Left cardiac atrium (tissue), 4 donors: ENCODE data around the gene PFKP. TPM values are rescaled to one million over a fixed set of nuclear protein-coding genes. Genes with fewer than 3 reads are reported as not detected.

Source experiments
- ATAC-seq, 2 donors: fragments of 200-7000 bp; cut with Tn5 transposase; one replicate each; pipeline ENCODE4 v1.9.1; 2020; ENCODE audit warnings: mild to moderate bottlenecking in 2 of 2, moderate library complexity in 2 of 2
- DNase-seq: peaks from one replicate; pipeline ENCODE4 v3.0.0-alpha.2; 2020
- intact Hi-C, 2 donors: fragments of 100-400 bp; cut with DNase I; formaldehyde crosslinking; loops; one replicate each; pipeline versions ENCODE4 v1.14.1 to v1.15.1; 2022 to 2023
- total RNA-seq, 2 donors: library from RNA; stranded (reverse); fragmentation: NEBNext Ultra II Directional; extraction: Animal tissue kit (Norgen Biotek cat#: 25700); gene quantifications; one replicate each; pipeline ENCODE4 v1.2.1, GENCODE V29; 2021
- donor health status: DM: no; HTN: yes; CAD: no.
- donor health status: DM: no; HTN: yes; CAD: no; lungs with severe emphysema.
- donor health status: DM: yes; HTN: yes; CAD: no.
- donor health status: Dilated cardiomyopathy.

The PFKP gene
- total RNA-seq, 2 donors from 2014 or later, result 81.1 to 129 TPM

DNA sequence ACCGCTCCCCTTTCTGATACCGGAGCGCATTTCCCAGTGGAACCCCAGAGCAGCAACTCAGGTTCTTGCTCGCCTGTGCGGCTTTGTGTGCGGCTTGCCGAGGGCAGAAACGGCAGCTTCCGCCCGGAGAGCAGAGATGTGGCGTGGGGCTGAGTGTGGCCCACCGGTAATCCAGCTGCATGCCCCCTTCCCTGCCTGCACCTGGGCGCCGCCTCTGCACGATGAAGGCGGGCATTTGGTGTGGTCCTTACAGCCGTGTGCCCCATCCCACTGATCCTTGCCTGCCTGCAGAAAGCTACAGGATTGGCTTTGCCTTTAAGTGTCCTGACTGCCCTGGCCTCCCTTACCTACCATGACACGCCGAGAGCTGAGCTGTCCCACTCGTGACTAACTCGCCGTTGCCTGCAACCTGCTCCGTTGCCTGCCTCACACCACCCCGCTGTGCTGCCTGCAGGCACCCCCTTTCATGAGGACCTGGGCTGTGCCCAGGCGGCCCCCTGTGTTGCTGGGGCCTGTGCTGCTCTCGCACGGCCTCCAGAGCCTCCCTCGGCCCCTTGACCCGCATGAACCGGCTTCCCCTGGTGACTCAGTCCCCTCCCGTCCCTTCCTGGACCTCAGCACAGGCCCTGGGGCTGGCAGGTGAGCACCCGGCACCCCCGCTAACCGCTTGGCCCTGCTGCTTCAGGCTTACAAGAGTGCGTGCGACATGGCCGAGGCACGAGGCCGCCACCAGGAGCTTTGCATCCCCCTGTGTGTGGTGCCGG is 57.2 kb downstream of the PFKP start:
- no peak for ATAC-seq
- intact Hi-C loops, result no loop called here
- DNase-seq, result no peak

- ATAC-seq (no peak), DNase-seq (no peak)
- intact Hi-C loops, result no loop called here
Measured at GRCh38 chr10:3125527-3126170, 58.3 kb downstream of the PFKP start.

- ATAC-seq, result no peak
- intact Hi-C loops, result no loop called here
- DNase-seq, result no peak
Measured at GRCh38 chr10:3126249-3126648, 58.9 kb downstream of the PFKP start.

DNA sequence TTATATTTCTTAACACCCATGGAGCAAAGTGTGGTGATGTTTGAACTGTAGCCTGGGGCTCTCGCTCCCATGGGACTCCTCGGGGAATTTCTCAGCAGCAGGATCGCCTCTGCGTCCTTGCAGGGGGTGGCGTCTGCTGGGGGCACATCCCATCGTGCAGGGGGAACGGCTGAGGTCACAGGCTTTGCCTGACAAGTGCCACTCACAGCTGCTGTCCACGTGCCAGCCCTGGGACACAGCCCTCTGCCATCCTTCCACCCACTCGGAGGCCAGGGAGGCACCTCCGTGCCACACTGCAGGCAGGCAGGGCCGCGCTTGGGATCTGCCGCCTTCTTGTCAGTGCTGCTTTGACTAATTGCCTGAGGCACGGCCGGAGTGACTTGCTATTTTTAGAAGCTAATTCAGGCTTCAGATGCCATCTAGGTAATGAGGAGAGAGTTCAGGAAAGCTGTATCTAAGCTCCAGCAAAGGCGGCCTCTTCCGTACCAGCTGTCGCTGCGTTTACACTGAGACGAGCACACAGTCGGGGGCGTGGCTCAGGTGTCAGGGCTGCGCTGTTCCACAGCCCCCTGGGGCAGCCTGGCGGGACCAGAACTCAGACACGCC is 59.5 kb downstream of the PFKP start:
- DNase-seq, result no peak
- ATAC-seq, result peak; percentile 72 to 75
- intact Hi-C loops, result no loop called here

- peak in 1 of 2 donors; percentile 23 for ATAC-seq
- DNase-seq, result no peak
- intact Hi-C loops, result no loop called here
Measured at GRCh38 chr10:3127921-3128320, 60.6 kb downstream of the PFKP start.

GRCh38 chr10:3128379-3129130 is 61.2 kb downstream of the PFKP start:
- DNase-seq, result no peak
- ATAC-seq, result no peak
- intact Hi-C loops, result no loop called here

GRCh38 chr10:3129581-3130340 is 62.4 kb downstream of the PFKP start:
- DNase-seq, result no peak
- no peak for ATAC-seq
- intact Hi-C loops, result no loop called here

DNA sequence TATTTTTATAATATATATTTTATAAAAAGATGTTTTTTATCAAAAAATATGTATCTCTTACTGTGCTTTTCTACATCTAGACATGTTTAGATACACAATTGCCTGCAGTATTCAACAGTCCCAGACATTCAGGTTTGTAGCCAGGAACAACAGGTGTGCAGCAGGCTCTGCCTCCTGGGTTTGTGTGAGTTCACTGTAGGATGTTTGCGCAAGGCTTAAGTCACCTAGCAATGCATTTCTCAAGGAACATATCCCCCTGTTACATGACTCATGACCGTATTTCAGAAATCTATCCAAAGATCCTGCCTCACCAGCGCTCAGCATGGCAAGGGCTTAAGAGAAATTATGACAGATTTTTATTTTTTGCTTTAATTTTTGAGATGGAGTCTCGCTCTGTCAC is 63.8 kb downstream of the PFKP start:
- intact Hi-C loops, result no loop called here
- DNase-seq (no peak), ATAC-seq (no peak)

- intact Hi-C loops, result no loop called here
Measured at GRCh38 chr10:3132036-3133025, 65.0 kb downstream of the PFKP start.

DNA sequence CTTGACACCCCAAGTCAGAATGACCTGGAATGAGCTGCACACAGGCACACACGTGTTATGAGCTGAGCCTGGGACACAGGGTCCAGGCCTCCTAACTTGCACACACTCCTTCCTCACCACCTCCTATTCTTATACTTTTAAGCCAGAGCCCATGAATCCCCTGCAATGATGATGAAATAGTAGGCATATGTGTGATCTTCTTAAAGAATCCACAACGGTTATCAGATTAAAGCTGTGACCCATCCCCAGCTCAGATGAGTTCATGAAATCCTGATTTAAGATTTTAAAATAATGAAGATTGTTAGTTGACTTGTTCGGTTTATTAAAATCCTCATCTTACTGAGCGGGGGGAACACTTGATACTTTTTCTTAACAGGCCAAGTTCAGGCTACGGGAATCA is 66.6 kb downstream of the PFKP start:
- ATAC-seq, result no peak
- DNase-seq, result no peak
- intact Hi-C loops, result no loop called here

More at GRCh38 chr10:3132036-3133025, 65.0 kb downstream of the PFKP start:
- no peak for DNase-seq
- ATAC-seq, result no peak

DNA sequence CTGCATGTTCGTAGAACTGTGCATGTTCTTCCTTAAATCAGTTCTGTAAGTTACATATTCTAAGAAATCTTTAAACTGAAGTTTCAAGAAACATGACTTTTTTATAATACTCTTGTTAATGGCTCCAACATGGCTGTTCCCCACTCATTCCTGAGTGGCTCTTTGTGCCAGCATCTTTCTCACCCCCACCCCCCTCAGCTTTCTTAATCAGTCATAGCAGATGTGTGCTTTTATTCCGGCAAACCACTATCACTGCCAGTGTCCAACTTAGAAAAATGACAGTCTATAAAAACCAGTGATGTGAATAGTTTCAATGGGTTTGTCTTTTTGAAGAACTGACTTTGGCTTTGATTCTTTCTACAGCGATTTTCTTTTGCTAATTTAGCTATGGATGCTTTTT is 67.7 kb downstream of the PFKP start:
- ATAC-seq (no peak), DNase-seq (no peak)
- intact Hi-C loops, result no loop called here

DNA sequence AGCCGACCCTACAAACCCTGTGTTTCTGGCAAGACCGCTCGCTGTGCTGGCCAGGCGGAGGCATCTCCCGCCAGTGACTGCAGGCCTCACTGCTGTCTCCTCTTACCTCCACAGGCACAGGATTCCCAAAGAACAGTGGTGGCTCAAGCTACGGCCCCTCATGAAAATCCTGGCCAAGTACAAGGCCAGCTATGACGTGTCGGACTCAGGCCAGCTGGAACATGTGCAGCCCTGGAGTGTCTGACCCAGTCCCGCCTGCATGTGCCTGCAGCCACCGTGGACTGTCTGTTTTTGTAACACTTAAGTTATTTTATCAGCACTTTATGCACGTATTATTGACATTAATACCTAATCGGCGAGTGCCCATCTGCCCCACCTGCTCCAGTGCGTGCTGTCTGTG is 69.0 kb downstream of the PFKP start:
- peak; percentile 83 to 84 for ATAC-seq
- peak; percentile 71 for DNase-seq
- intact Hi-C loops, result no loop called here

GRCh38 chr10:3136763-3137611 is 69.6 kb downstream of the PFKP start:
- peak; percentile 75 to 80 for ATAC-seq
- intact Hi-C loops, result no loop called here

DNA sequence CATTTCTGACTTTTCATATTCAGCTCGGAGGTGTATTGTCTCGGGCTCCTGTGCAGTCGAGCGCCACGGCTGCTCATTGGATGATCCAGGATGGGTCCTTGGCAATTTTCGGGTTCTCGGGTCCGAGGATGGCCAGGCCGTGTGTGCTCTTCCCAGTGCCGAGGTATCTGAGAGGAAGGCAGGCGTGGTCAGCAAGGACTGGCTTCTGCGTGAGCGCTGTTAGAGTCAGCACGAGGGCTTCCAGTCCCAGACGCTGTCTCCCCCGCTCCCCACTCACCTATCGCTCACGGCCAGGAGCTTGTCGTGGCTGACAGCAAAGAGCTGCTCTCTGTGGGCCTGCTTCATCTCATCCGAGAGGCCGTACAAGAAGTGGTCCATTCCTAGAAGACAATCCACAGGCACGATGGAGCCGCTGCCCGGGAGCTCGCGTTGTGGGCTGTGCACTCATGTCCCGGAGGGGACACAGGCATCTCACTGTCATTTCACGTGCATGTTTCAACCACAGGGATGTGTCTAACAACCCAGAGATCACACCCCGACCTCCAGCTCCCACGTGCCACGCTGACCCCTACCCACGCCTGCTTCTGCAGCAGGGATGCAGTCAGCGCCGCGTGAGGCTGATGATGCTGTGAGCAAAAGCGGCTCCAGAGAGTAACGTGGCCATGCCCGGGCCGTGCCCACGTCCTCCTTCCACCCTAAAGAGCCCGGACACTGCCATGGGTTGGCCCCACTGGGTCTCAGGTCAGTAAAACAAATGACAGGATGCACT is 70.8 kb downstream of the PFKP start:
- ATAC-seq, result no peak
- DNase-seq, result no peak
- intact Hi-C loops, result no loop called here

More at GRCh38 chr10:3136763-3137611, 69.6 kb downstream of the PFKP start:
- DNase-seq, result peak; percentile 76

GRCh38 chr10:3139216-3139910 is 72.0 kb downstream of the PFKP start:
- intact Hi-C loops, result no loop called here
- ATAC-seq (no peak), DNase-seq (no peak)

DNA sequence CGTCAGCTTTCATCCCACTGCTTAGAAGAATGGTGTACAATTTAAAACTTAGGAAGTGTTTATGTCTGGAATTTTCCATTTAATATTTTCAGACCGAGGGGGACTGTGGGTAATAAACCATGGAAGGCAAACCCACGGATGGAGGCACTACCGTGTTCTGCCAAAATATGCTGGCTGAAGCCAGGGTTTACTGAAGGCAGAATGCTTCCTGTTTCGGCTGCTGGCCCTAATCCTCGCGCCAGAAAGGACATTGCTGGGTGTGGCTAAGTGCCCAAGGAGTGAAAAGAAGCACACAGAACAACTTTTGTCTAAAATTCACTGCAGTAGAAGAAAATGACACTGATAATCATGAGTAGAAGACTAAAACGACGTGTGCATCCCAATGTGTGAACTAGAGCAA is 72.9 kb downstream of the PFKP start:
- DNase-seq, result no peak
- peak; percentile 3 to 12 for ATAC-seq
- intact Hi-C loops, result no loop called here
